Lung (tissue), 12 donors: Measurements from ENCODE around the gene CBFA2T2. TPM values are rescaled to one million over a fixed set of nuclear protein-coding genes. Genes with fewer than 3 reads are reported as not detected.

Source experiments
- ATAC-seq: fragments of 200-7000 bp; cut with Tn5 transposase; one replicate; pipeline ENCODE4 v1.9.1; 2020; ENCODE audit warnings: moderate number of reproducible peaks; ENCODE audit not compliant: insufficient read depth, low FRiP score
- DNase-seq, 3 donors: peaks; one replicate each; pipeline ENCODE4 v3.0.0-alpha.2; 2013 to 2017
- H3K27ac ChIP-seq, 2 donors: one replicate each; pipeline ENCODE4 v1.5.1; 2013; ENCODE audit warnings: mild to moderate bottlenecking in 2 of 2, moderate library complexity in 2 of 2, control low read depth in 1 of 2, inconsistent platforms in 1 of 2, low read depth in 1 of 2, low read length in 1 of 2
- H3K27me3 ChIP-seq, 3 donors: one replicate each; pipeline ENCODE4 v1.5.1; 2013; ENCODE audit warnings: low read length in 2 of 3; ENCODE audit not compliant: control insufficient read depth in 3 of 3, insufficient read depth in 3 of 3
- H3K36me3 ChIP-seq, 4 donors: one replicate each; pipeline ENCODE4 v1.5.1; 2013; ENCODE audit warnings: low read length in 4 of 4, mild to moderate bottlenecking in 1 of 4, moderate library complexity in 1 of 4; ENCODE audit not compliant: control insufficient read depth in 4 of 4, insufficient read depth in 4 of 4
- H3K4me1 ChIP-seq, 5 donors: one replicate each; pipeline ENCODE4 v1.5.1; 2013; ENCODE audit warnings: low read length in 5 of 5, mild to moderate bottlenecking in 2 of 5, moderate library complexity in 1 of 5; ENCODE audit not compliant: control insufficient read depth in 5 of 5, insufficient read depth in 5 of 5
- H3K4me3 ChIP-seq: one replicate; pipeline ENCODE4 v1.5.1; 2013; ENCODE audit warnings: mild to moderate bottlenecking, control low read depth, moderate library complexity
- H3K9ac ChIP-seq, 2 donors: one replicate each; pipeline ENCODE4 v1.5.1; 2013; ENCODE audit warnings: low read length in 2 of 2, control low read depth in 1 of 2; ENCODE audit not compliant: insufficient read depth in 1 of 2
- H3K9me3 ChIP-seq, 4 donors: one replicate each; pipeline ENCODE4 v1.5.1; 2013; ENCODE audit warnings: low read length in 3 of 4, mild to moderate bottlenecking in 1 of 4, moderate library complexity in 1 of 4; ENCODE audit not compliant: control insufficient read depth in 4 of 4, insufficient read depth in 3 of 4
- CTCF ChIP-seq: IDR thresholded peaks from 2 replicates; pipeline ENCODE4 v1.5.1; 2012; ENCODE audit warnings: mild to moderate bottlenecking; ENCODE audit errors: control extremely low read depth, extremely low read depth
- WGBS, 2 donors: extraction: QIAGEN DNeasy Blood & Tissue Kit; methylation state at CpG; one replicate each; pipeline ENCODE4 v1.1.7; 2013; 5-methylcytosine and 5-hydroxymethylcytosine counted together
- polyA plus RNA-seq, 2 donors: library from polyadenylated mRNA; stranded (reverse); fragments of 200-250 nt; gene quantifications; one replicate each; pipeline ENCODE4 v1.2.1, GENCODE V29; 2013
- total RNA-seq, 2 donors: library from RNA; depleted of rRNA in 1 of 2; stranded (reverse); fragments of >200 nt in 1 of 2; gene quantifications; one replicate each; pipeline ENCODE4 v1.2.1, GENCODE V29; 2014 to 2021
- donor health status: control.
- donor health status: control.
- donor health status: Bipolar disorder and iron deficiency.
- donor health status: healthy.
- donor health status: DM: yes; HTN: yes; CAD: no.

Gene CBFA2T2
- total and polyA plus RNA-seq, 4 donors: 5.1 to 19.1 (median 8.2) TPM

- Histone ChIP-seq H3K9me3 (no peaks in the 10 kb centered on the region), H3K27ac (no peak overlapping the region), H3K4me1 (peaks cover 5 to 49% (median 18%) of the 10 kb centered on the region in 5 donors), H3K27me3 (no peaks in the 10 kb centered on the region), H3K4me3 (no peak overlapping the region), H3K36me3 (no peaks in the 10 kb centered on the region), H3K9ac (no peak overlapping the region)
- DNase-seq (peak in 2 of 3 donors; percentile 55 to 67), ATAC-seq (no peak)
- WGBS, 2 donors: 72 to 83% methylated on average over 9 of the region's 9 CpGs
- no peak for TF ChIP-seq CTCF
Observed at GRCh38 chr20:33568378-33568777, 78.5 kb downstream of the CBFA2T2 start.

GRCh38 chr20:33568868-33569801, 79.2 kb downstream of the CBFA2T2 start:
- 54 to 72% methylated on average over 3 of the region's 3 CpGs for WGBS, 2 donors
- no peaks in the 10 kb centered on the region for H3K9me3 ChIP-seq
- ATAC-seq (no peak), DNase-seq (peak in 2 of 3 donors; percentile 58 to 65)
- peaks cover 0 to 2% (median 0%) of the 10 kb centered on the region in 4 donors for H3K36me3 ChIP-seq
- no peak overlapping the region for H3K27ac ChIP-seq
- no peak overlapping the region for H3K4me3 ChIP-seq
- TF ChIP-seq CTCF: no peak
- peaks cover 5 to 48% (median 18%) of the 10 kb centered on the region in 5 donors for H3K4me1 ChIP-seq
- H3K27me3 ChIP-seq: no peaks in the 10 kb centered on the region
- no peak overlapping the region for H3K9ac ChIP-seq

GRCh38 chr20:33569802-33570391, 80.0 kb downstream of the CBFA2T2 start:
- Histone ChIP-seq H3K27me3 (no peaks in the 10 kb centered on the region), H3K27ac (no peak overlapping the region), H3K36me3 (peaks cover 0 to 2% (median 0%) of the 10 kb centered on the region in 4 donors), H3K4me1 (peaks cover 5 to 53% (median 18%) of the 10 kb centered on the region in 5 donors), H3K9me3 (no peaks in the 10 kb centered on the region), H3K4me3 (no peak overlapping the region), H3K9ac (no peak overlapping the region)
- DNase-seq (no peak), ATAC-seq (no peak)
- 79 to 90% methylated on average over 5 of the region's 5 CpGs for WGBS, 2 donors
- TF ChIP-seq CTCF: no peak
